ENCODE measurements around the gene MDC1. TPM values are rescaled to one million over a fixed set of nuclear protein-coding genes. Genes with fewer than 3 reads are reported as not detected.
A peak's percentile ranks its signal among the peaks of the same experiment; 100 is the strongest.

MDC1 gene
- total RNA-seq, 4 donors from 2014 or later: 9.8 to 16.7 (median 13.1) TPM

DNA sequence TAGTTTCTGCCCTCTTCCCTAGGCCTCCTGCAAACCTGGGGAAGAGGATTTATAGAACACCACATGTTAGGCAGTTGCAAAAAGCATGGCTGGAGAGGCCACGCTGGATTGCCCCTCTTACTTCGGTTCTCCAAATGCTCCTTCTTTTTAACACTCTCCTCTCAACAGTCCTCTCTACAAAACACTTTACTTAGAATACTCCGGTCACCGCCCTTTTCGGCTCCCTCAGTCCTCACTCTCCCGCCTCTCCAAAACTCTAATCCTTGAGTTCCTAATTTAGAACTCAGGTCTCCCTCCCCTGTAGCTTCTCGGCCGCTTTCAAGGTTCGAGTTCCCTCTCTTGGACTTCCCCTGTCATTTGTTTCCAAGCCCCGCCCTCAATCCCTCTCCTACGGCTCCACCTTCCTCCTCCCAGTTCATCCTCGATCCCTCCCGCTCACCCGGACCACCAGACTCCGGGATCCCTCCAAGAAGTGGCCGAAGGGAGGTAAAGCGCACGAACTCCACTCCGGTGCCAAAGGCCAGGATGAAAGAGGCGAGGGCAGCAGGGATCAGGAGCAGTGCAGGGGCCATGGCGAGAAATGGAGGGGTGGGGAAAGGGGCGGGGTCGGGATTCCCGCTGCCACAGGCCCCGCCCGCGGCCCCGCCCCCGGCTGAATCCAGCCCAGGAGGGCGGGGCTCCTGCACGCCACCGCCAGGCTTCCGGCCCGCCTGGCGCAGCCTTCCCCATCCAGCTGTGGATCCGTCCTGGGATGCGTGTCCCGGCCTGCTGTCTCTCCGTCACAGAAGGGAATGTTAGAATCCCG lies 26.5 kb downstream of the MDC1 start, which contains the start of gene NRM:
Gene NRM (minus strand): TSS at position 582 of the 805 bp plus-strand sequence. CDS start 10 bp downstream, at position 572.
- Histone ChIP-seq H3K9me3 (no peaks in the 10 kb centered on the region), H3K4me3 (peak within 1 kb of the TSS; percentile 68 to 80), H3K36me3 (no peaks in the 10 kb centered on the region), H3K27me3 (no peaks in the 10 kb centered on the region), H3K27ac (peak within 1 kb of the TSS; percentile 70 to 100 (median 95)), H3K4me1 (peaks cover 4 to 43% (median 33%) of the 10 kb centered on the region in 3 donors)
- TF ChIP-seq EP300 (IDR thresholded peaks at IDR 0.05) (no peak), POLR2AphosphoS5 (IDR thresholded peaks at IDR 0.05) (peak; percentile 73), POLR2A (IDR thresholded peaks at IDR 0.05) (peak; percentile 27 to 28)
- TF ChIP-seq, protein P1, sequence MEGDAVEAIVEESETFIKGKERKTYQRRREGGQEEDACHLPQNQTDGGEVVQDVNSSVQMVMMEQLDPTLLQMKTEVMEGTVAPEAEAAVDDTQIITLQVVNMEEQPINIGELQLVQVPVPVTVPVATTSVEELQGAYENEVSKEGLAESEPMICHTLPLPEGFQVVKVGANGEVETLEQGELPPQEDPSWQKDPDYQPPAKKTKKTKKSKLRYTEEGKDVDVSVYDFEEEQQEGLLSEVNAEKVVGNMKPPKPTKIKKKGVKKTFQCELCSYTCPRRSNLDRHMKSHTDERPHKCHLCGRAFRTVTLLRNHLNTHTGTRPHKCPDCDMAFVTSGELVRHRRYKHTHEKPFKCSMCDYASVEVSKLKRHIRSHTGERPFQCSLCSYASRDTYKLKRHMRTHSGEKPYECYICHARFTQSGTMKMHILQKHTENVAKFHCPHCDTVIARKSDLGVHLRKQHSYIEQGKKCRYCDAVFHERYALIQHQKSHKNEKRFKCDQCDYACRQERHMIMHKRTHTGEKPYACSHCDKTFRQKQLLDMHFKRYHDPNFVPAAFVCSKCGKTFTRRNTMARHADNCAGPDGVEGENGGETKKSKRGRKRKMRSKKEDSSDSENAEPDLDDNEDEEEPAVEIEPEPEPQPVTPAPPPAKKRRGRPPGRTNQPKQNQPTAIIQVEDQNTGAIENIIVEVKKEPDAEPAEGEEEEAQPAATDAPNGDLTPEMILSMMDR (IDR thresholded peaks at IDR 0.05): peak in 1 of 4 experiments; percentile 18
- peak; percentile 75 for ATAC-seq
- WGBS, 2 donors (ENCODE audit: low coverage in 1 of 2): 0 to 1% methylated on average over 7 to 12 of the region's 40 CpGs

DNA sequence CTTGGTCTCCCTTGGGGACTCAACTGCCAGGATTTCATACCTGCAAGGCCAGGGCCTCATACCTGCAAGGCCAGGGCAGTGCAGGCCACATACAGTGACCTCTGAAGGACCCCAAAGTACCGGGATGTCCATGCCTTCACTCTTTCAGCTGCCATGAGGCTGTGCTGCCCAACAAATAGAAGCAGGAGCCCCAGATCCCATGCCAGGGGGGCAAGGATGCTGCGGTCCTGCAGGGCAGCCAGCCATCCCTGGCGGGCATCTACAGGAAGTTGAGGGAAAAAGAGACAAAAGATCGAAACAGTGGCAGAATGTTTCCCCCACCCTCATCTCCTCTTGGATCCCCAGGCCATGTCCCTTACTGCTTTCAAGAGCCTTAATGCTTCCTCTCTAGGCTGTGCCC lies 27.1 kb downstream of the MDC1 start:
- no peak for ATAC-seq
- Histone ChIP-seq H3K9me3 (no peaks in the 10 kb centered on the region), H3K27ac (peak overlapping the region; percentile 70 to 100 (median 95)), H3K4me1 (peaks cover 4 to 49% (median 36%) of the 10 kb centered on the region in 3 donors), H3K27me3 (no peaks in the 10 kb centered on the region), H3K36me3 (no peaks in the 10 kb centered on the region), H3K4me3 (peak overlapping the region; percentile 68 to 80)
- TF ChIP-seq, protein P1 (IDR thresholded peaks at IDR 0.05): peak in 1 of 4 experiments; percentile 7
- TF ChIP-seq POLR2A (IDR thresholded peaks at IDR 0.05): no peak
- WGBS, 2 donors (ENCODE audit: low coverage in 1 of 2): 0 to 10% methylated on average over 1 to 4 of the region's 4 CpGs

DNA sequence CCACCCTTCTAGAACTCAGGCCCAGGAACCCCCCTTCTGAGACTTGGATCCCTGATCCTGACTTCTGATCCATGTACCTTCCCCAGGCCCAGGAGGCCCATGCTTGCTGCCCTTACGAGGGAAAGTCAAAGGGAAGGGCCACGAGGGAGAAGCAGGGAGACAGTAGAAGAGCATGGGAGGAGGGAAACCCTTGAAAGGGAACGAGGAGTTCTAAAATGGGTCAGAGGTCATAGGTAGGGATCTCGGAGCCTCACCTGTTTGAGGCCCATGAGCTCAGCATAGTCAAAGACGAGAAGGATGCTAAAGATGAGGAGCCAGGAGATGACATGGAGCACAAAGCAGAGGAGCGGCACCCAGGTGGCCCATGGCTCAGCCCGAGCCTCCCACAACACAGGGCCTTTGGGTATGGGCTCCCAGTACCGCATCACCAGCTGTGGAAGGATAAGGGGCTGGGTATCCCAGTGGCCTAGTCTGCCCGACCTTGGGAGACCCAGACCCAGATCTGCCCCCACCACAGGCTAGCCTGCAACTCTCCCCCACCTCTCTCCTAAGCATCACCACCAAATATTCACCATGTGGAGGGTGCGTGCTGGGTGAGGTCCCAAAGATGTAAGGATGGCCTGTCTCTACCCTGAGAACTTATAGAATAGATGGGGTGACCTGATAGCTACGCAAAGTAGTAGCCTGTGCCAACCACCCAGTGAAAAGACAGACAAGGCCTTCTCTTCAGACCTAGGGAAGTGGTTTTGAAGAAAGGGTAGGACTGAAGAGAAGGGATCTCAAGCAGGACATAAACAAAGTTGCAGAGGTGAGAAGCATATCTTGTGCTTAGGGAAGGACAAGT lies 27.8 kb downstream of the MDC1 start:
- Histone ChIP-seq H3K4me3 (peak overlapping the region in 1 of 2 donors; percentile 92), H3K9me3 (no peaks in the 10 kb centered on the region), H3K27me3 (no peaks in the 10 kb centered on the region), H3K4me1 (peaks cover 4 to 56% (median 36%) of the 10 kb centered on the region in 3 donors), H3K36me3 (no peaks in the 10 kb centered on the region), H3K27ac (peak overlapping the region; percentile 92 to 100 (median 98))
- ATAC-seq: no peak
- TF ChIP-seq EP300 (IDR thresholded peaks at IDR 0.05) (no peak), POLR2A (IDR thresholded peaks at IDR 0.05) (no peak), POLR2AphosphoS5 (IDR thresholded peaks at IDR 0.05) (no peak)
- TF ChIP-seq, protein P1 (IDR thresholded peaks at IDR 0.05): no peak
- 81% methylated on average over 6 of the region's 11 CpGs; no CpG with 5 or more reads in 1 of the 2 donors for WGBS, 2 donors (ENCODE audit: low coverage in 1 of 2)

DNA sequence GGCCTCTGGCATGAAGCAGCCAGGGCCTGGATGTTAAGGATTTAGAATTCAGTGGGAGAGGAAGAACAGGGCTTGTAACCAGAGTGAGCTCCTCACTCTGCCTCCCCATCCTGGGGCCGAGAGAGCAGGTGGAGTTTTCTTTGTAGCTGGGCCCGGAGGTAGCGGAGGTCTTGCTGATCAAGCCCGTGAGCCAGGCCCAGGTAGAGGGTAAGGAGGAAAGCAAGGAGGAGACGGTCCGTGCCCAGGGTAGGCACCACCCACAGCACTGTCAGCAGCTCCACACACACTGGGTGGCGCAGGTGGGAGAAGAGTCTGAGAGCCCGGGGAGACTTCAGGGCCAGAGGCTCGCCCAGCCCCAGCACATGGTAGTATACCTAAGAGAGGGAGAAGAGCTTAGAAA lies 28.5 kb downstream of the MDC1 start:
- H3K9me3 ChIP-seq: no peaks in the 10 kb centered on the region
- no peaks in the 10 kb centered on the region for H3K36me3 ChIP-seq
- 60 to 89% methylated on average over 5 to 8 of the region's 9 CpGs for WGBS, 2 donors (ENCODE audit: low coverage in 1 of 2)
- H3K27ac ChIP-seq: peak overlapping the region; percentile 92 to 100 (median 98)
- H3K27me3 ChIP-seq: no peaks in the 10 kb centered on the region
- TF ChIP-seq, protein P1 (IDR thresholded peaks at IDR 0.05): no peak
- TF ChIP-seq EP300 (IDR thresholded peaks at IDR 0.05) (no peak), POLR2A (IDR thresholded peaks at IDR 0.05) (no peak), POLR2AphosphoS5 (IDR thresholded peaks at IDR 0.05) (no peak)
- H3K4me1 ChIP-seq: peaks cover 4 to 63% (median 37%) of the 10 kb centered on the region in 3 donors
- ATAC-seq: no peak
- peak overlapping the region in 1 of 2 donors; percentile 92 for H3K4me3 ChIP-seq

All from gastroesophageal sphincter (tissue), 4 donors.